K562 (cell line): ENCODE data around the gene NDUFA5. TPM values are rescaled to one million over a fixed set of nuclear protein-coding genes. Genes with fewer than 3 reads are reported as not detected.

Source experiments
- ATF7 ChIP-seq: fragments of 450-650 bp; IDR thresholded peaks from 2 replicates; pipeline ENCODE4 v1.7.1; 2014; ENCODE audit warnings: mild to moderate bottlenecking, moderate library complexity
- CXXC5 ChIP-seq: fragments of 250-450 bp; sonication (Bioruptor Pico); IDR thresholded peaks from 2 replicates; pipeline ENCODE4 v1.8.0; 2022; ENCODE audit warnings: inconsistent platforms, mild to moderate bottlenecking, moderate library complexity
- DPF2 ChIP-seq: fragments of 450-650 bp; IDR thresholded peaks from 2 replicates; pipeline ENCODE4 v1.6.1; 2016
- EP300 ChIP-seq: IDR thresholded peaks from 2 replicates; pipeline ENCODE4 v1.6.1; 2012; ENCODE audit warnings: low read length, improper control_type of control experiment
- JUND ChIP-seq, 2 experiments: IDR thresholded peaks; 2 replicates in 1 of 2; 3 replicates in 1 of 2; pipeline ENCODE4 v1.6.1; 2011; ENCODE audit warnings: borderline replicate concordance in 2 of 2, low read depth in 2 of 2, low read length in 2 of 2, improper control_type of control experiment in 1 of 2, missing biosample characterization in 1 of 2, missing genetic modification characterization in 1 of 2, missing genetic modification reagents in 1 of 2
- KLF6 ChIP-seq: fragments of 250-450 bp; sonication (Bioruptor Pico); IDR thresholded peaks from 2 replicates; pipeline ENCODE4 v1.4.0; 2020; ENCODE audit warnings: mild to moderate bottlenecking, moderate library complexity, borderline replicate concordance
- MAFG ChIP-seq: fragments of 450-650 bp; conservative IDR thresholded peaks from 2 replicates; pipeline ENCODE4 v1.6.1; 2016; ENCODE audit warnings: missing genetic modification characterization, missing compliant biosample characterization
- MTA2 ChIP-seq: fragments of 450-650 bp; IDR thresholded peaks from 2 replicates; pipeline ENCODE4 v1.6.1; 2016; ENCODE audit warnings: low read depth
- PHF21A ChIP-seq: fragments of 450-650 bp; IDR thresholded peaks from 2 replicates; pipeline ENCODE4 v1.6.1; 2017; ENCODE audit warnings: low read depth, borderline replicate concordance
- SMARCC2 ChIP-seq: fragments of 450-650 bp; IDR thresholded peaks from 2 replicates; pipeline ENCODE4 v1.6.1; 2017; ENCODE audit warnings: antibody characterized with exemption, moderate library complexity, mild to moderate bottlenecking, low read depth
- ZNF644 ChIP-seq: fragments of 200-800 bp; sonication (Bioruptor generic); IDR thresholded peaks from 2 replicates; pipeline ENCODE4 v1.6.1; 2016; ENCODE audit warnings: low read depth, missing genetic modification characterization, missing compliant biosample characterization
- ZZZ3 ChIP-seq: fragments of 450-650 bp; IDR thresholded peaks from 2 replicates; pipeline ENCODE4 v1.6.1; 2016; ENCODE audit warnings: antibody characterized with exemption, mild to moderate bottlenecking, moderate library complexity
- polyA plus RNA-seq, 8 experiments: library from polyadenylated mRNA; depleted of rRNA in 4 of 8; stranded (reverse) in 5 of 8; unstranded in 3 of 8; fragments of >200 nt; fragmentation: Nextera tagmentation in 2 of 8; fragmentation: Illumina TruSeq in 1 of 8; extraction: Ambion mirVana in 2 of 8; extraction: Trizol in 1 of 8; gene quantifications; 2 replicates each; pipeline versions ENCODE4 v1.2.1 to v1.2.3, GENCODE V29; 2011 to 2014; ENCODE audit warnings: inconsistent platforms in 1 of 8, missing spikeins in 1 of 8
- total RNA-seq, 7 experiments: library from RNA; depleted of rRNA in 6 of 7; stranded (reverse); fragments of >200 nt in 6 of 7; fragmentation: Illumina TruSeq in 2 of 7; extraction: Trizol in 2 of 7; gene quantifications; 2 replicates each; pipeline versions ENCODE4 v1.2.1 to v1.2.3, GENCODE V29; 2011 to 2021; ENCODE audit warnings: low replicate concordance in 1 of 7
- TF ChIP-seq, protein P1 (sequence below), 2 experiments: fragments of 450-650 bp in 1 of 2; sonication (generic) in 1 of 2; formaldehyde crosslinking in 1 of 2; IDR thresholded peaks in 1 of 2; conservative IDR thresholded peaks in 1 of 2; 2 replicates each; pipeline versions ENCODE4 v1.6.1 to v1.8.1; 2016 to 2023; ENCODE audit warnings: mild to moderate bottlenecking in 2 of 2, moderate library complexity in 2 of 2, inconsistent platforms in 1 of 2, missing genetic modification reagents in 1 of 2
- TF ChIP-seq, protein P2 (sequence below), 2 experiments: IDR thresholded peaks; 2 replicates each; pipeline ENCODE4 v1.6.1; 2011; ENCODE audit warnings: borderline replicate concordance in 1 of 2, control low read depth in 1 of 2, low read depth in 1 of 2, low read length in 1 of 2, mild to moderate bottlenecking in 1 of 2, mixed read lengths in 1 of 2, moderate library complexity in 1 of 2; ENCODE audit not compliant: insufficient read depth in 1 of 2, insufficient read length in 1 of 2, poor library complexity in 1 of 2, severe bottlenecking in 1 of 2; ENCODE audit errors: extremely low read depth in 1 of 2
- TF ChIP-seq, protein P3 (sequence below): IDR thresholded peaks from 2 replicates; pipeline ENCODE4 v1.6.1; 2016; ENCODE audit warnings: missing genetic modification characterization, missing compliant biosample characterization
- TF ChIP-seq, protein P4 (sequence below): fragments of 200-400 bp; formaldehyde crosslinking; IDR thresholded peaks from 2 replicates; pipeline ENCODE4 v1.6.1; 2017; ENCODE audit warnings: mild to moderate bottlenecking, low read depth, low read length, moderate library complexity
- TF ChIP-seq, protein P5 (sequence below): fragments of 450-650 bp; IDR thresholded peaks from 2 replicates; pipeline ENCODE4 v1.6.1; 2016
- TF ChIP-seq, protein P6 (sequence below): fragments of 200-800 bp; sonication (Bioruptor generic); IDR thresholded peaks from 2 replicates; pipeline ENCODE4 v1.6.1; 2017; ENCODE audit warnings: missing genetic modification characterization, missing compliant biosample characterization

The NDUFA5 gene
- total and polyA plus RNA-seq, 9 of the 15 experiments (the other 6 are each of a cell fraction or from before 2014, with no cell fraction given): 155 to 677 (median 269) TPM

DNA sequence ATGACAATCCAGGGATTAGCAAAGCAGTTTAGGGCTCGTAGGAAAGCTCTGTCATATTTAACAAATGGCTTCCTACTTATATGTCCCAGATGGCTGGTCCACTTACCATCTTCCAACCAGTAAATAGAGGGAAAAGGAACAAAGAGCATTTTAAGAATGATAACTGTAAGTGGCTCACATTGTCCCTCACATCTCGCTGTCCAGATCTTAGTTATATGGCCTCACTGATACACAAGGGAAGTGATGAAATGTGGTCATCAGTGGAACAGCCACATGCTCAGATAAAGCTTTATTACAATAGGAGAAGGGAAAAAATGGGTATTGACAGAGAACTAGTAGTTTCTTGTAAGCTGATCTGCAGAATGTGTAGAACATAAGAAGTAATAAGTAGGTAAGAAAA, 59.0 kb downstream of the NDUFA5 start (continued):
- TF ChIP-seq KLF6 (CRISPR knock-in tag): peak; percentile 60; the same call in 1 of the 2 replicates
- TF ChIP-seq, protein P1, sequence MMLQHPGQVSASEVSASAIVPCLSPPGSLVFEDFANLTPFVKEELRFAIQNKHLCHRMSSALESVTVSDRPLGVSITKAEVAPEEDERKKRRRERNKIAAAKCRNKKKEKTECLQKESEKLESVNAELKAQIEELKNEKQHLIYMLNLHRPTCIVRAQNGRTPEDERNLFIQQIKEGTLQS (IDR thresholded peaks at IDR 0.05): peak; percentile 85
- TF ChIP-seq, protein P1 (CRISPR knock-in tag; conservative IDR thresholded peaks at IDR 0.05): no peak
- TF ChIP-seq ZNF644: no peak
- TF ChIP-seq ATF7: peak; percentile 57; the same call in 1 of the 2 replicates
- TF ChIP-seq, protein P2, sequence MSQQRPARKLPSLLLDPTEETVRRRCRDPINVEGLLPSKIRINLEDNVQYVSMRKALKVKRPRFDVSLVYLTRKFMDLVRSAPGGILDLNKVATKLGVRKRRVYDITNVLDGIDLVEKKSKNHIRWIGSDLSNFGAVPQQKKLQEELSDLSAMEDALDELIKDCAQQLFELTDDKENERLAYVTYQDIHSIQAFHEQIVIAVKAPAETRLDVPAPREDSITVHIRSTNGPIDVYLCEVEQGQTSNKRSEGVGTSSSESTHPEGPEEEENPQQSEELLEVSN (IDR thresholded peaks at IDR 0.05; ENCODE audit: borderline replicate concordance in 1 of 2, extremely low read depth in 1 of 2, insufficient read depth in 1 of 2, insufficient read length in 1 of 2, low read depth in 1 of 2, low read length in 1 of 2, poor library complexity in 1 of 2, severe bottlenecking in 1 of 2): no peak
- TF ChIP-seq CXXC5: peak; percentile 50
- peak; percentile 83 for TF ChIP-seq DPF2
- TF ChIP-seq, protein P3, sequence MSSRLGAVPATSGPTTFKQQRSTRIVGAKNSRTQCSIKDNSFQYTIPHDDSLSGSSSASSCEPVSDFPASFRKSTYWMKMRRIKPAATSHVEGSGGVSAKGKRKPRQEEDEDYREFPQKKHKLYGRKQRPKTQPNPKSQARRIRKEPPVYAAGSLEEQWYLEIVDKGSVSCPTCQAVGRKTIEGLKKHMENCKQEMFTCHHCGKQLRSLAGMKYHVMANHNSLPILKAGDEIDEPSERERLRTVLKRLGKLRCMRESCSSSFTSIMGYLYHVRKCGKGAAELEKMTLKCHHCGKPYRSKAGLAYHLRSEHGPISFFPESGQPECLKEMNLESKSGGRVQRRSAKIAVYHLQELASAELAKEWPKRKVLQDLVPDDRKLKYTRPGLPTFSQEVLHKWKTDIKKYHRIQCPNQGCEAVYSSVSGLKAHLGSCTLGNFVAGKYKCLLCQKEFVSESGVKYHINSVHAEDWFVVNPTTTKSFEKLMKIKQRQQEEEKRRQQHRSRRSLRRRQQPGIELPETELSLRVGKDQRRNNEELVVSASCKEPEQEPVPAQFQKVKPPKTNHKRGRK (tag): no peak
- no peak for TF ChIP-seq PHF21A
- TF ChIP-seq, protein P4, sequence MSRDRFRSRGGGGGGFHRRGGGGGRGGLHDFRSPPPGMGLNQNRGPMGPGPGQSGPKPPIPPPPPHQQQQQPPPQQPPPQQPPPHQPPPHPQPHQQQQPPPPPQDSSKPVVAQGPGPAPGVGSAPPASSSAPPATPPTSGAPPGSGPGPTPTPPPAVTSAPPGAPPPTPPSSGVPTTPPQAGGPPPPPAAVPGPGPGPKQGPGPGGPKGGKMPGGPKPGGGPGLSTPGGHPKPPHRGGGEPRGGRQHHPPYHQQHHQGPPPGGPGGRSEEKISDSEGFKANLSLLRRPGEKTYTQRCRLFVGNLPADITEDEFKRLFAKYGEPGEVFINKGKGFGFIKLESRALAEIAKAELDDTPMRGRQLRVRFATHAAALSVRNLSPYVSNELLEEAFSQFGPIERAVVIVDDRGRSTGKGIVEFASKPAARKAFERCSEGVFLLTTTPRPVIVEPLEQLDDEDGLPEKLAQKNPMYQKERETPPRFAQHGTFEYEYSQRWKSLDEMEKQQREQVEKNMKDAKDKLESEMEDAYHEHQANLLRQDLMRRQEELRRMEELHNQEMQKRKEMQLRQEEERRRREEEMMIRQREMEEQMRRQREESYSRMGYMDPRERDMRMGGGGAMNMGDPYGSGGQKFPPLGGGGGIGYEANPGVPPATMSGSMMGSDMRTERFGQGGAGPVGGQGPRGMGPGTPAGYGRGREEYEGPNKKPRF: no peak
- no peak for TF ChIP-seq MAFG (tag)
- no peak for TF ChIP-seq ZZZ3
- TF ChIP-seq, protein P5, sequence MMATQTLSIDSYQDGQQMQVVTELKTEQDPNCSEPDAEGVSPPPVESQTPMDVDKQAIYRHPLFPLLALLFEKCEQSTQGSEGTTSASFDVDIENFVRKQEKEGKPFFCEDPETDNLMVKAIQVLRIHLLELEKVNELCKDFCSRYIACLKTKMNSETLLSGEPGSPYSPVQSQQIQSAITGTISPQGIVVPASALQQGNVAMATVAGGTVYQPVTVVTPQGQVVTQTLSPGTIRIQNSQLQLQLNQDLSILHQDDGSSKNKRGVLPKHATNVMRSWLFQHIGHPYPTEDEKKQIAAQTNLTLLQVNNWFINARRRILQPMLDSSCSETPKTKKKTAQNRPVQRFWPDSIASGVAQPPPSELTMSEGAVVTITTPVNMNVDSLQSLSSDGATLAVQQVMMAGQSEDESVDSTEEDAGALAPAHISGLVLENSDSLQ: peak; percentile 41; the same call in 1 of the 2 replicates
- peak; percentile 80 for TF ChIP-seq JUND (IDR thresholded peaks at IDR 0.05; ENCODE audit: borderline replicate concordance, low read depth, low read length)
- TF ChIP-seq JUND (tag; IDR thresholded peaks at IDR 0.05; ENCODE audit: borderline replicate concordance, low read depth, low read length): peak; percentile 63; the same call in 1 of the 3 replicates
- 0 out of 2 replicates have a peak, but pooled peaks have one; percentile 9 for TF ChIP-seq MTA2
- TF ChIP-seq EP300: peak; percentile 81
- peak; percentile 56; the same call in 1 of the 2 replicates for TF ChIP-seq SMARCC2
- TF ChIP-seq, protein P6, sequence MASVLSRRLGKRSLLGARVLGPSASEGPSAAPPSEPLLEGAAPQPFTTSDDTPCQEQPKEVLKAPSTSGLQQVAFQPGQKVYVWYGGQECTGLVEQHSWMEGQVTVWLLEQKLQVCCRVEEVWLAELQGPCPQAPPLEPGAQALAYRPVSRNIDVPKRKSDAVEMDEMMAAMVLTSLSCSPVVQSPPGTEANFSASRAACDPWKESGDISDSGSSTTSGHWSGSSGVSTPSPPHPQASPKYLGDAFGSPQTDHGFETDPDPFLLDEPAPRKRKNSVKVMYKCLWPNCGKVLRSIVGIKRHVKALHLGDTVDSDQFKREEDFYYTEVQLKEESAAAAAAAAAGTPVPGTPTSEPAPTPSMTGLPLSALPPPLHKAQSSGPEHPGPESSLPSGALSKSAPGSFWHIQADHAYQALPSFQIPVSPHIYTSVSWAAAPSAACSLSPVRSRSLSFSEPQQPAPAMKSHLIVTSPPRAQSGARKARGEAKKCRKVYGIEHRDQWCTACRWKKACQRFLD (CRISPR knock-in tag): no peak
